HUES64 (cell line): ENCODE results near the gene NUP54.

ENCODE experiments used
- H3K27ac ChIP-seq: 2 replicates; pipeline ENCODE4 v1.7.0; 2013; ENCODE audit warnings: low read depth, low read length, inconsistent platforms
- H3K27me3 ChIP-seq: 2 replicates; pipeline ENCODE4 v1.6.1; 2013; ENCODE audit warnings: mild to moderate bottlenecking, low read length; ENCODE audit not compliant: insufficient read depth
- H3K36me3 ChIP-seq: 2 replicates; pipeline ENCODE4 v1.6.1; 2013; ENCODE audit warnings: mild to moderate bottlenecking, low read length; ENCODE audit not compliant: insufficient read depth
- H3K4me1 ChIP-seq: 2 replicates; pipeline ENCODE4 v1.6.1; 2013; ENCODE audit warnings: mild to moderate bottlenecking, low read length, moderate library complexity; ENCODE audit not compliant: insufficient read depth
- H3K4me3 ChIP-seq: 2 replicates; pipeline ENCODE4 v1.5.1; 2013; ENCODE audit warnings: mild to moderate bottlenecking, low read length, moderate library complexity
- H3K9ac ChIP-seq: 2 replicates; pipeline ENCODE4 v1.6.1; 2013; ENCODE audit warnings: mild to moderate bottlenecking, low read depth, low read length
- H3K9me3 ChIP-seq: 2 replicates; pipeline ENCODE4 v1.6.1; 2013; ENCODE audit warnings: low read depth, low read length; ENCODE audit not compliant: insufficient read depth
- WGBS: fragments of 150-250, 120-280 bp; methylation state at CpG from one replicate; pipeline ENCODE4 v1.1.7; 2013; ENCODE audit warnings: missing lambda C conversion rate; 5-methylcytosine and 5-hydroxymethylcytosine counted together

The NUP54 gene

DNA sequence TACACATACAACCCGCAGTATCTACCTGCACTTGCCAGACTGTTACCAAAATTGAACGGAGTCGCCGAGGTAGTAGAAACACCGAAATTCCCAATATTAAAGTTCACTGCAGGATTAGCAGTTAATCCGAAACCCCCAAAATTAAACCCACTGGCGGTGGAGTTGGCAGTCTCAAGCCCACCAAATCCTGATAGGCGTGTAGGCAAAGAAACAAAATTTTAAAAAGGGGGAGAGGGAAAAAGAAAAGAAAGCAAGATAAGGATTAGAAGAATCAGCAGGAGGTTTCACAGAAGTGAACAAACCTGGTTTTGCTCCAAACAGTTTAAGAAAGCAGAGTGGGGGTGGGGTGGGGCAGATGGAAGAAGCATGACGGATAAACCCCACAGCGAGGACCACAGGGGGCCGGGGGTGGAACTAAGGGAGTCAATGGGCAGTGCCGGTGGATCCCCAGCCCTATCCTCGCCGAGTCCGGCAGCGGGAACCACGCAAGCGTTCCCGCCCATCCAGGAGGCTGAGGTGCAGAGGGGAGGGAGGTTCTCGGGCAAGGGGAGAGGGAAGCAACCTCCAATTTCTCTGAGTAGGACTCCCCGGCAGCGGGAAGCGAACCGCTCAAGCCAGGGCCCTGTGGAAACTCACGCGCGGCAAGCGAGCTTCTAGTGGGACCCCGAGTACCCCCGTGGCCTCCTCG lies 599 bp downstream of the NUP54 start:
- Histone ChIP-seq H3K27me3 (no peaks in the 10 kb centered on the region), H3K9me3 (no peaks in the 10 kb centered on the region), H3K9ac (peak overlapping the region; percentile 96), H3K36me3 (peaks cover 20% of the 10 kb centered on the region), H3K27ac (peak overlapping the region; percentile 99), H3K4me3 (peak overlapping the region; percentile 84), H3K4me1 (peaks cover 21% of the 10 kb centered on the region; the same call in 1 of the 2 replicates)
- under 1% methylated on average over 31 of the region's 31 CpGs for WGBS

DNA sequence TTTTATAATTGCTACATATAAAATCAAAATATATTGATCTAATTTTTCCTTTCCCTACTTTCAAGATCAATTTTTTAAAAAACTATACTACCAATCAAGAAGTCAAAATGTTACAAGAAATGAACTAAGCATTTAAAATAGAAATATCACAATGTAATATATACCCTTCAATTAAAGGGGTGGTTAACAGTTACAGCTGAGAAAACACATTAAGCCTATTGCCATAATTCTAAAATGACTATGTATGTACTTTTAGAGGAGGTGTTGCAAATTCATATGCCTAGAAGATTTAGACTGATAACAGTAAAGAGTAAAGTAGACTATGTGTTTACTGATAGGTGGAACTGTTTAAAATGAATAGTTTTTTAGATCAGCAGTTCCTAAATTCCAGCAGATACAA lies 3.7 kb downstream of the NUP54 start:
- no peaks in the 10 kb centered on the region for H3K9me3 ChIP-seq
- H3K4me1 ChIP-seq = peaks cover 20% of the 10 kb centered on the region; the same call in 1 of the 2 replicates
- no peaks in the 10 kb centered on the region for H3K27me3 ChIP-seq
- peaks cover 50% of the 10 kb centered on the region for H3K36me3 ChIP-seq
- H3K4me3 ChIP-seq = no peak overlapping the region
- no peak overlapping the region for H3K27ac ChIP-seq
- H3K9ac ChIP-seq = no peak overlapping the region

DNA sequence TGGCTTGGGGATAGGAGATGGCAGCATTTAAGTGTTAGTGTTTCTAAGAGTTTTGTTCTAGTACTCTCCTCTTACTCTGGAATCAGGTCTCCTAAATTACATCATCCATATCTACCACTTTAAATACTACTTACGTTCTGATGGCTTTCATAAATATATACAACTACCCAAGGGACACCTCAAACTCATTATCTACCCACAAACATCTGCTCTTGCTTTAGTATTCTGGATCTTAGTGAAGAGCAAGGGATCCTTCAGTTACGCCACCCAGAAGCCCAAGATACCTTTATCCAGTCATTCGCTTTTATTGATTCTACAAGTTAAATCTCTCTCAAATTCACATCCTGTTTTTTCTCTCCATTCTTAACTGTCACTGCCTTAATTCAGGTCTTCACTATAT lies 7.0 kb downstream of the NUP54 start:
- H3K4me1 ChIP-seq = peaks cover 9% of the 10 kb centered on the region; the same call in 1 of the 2 replicates
- 94% methylated on average over 3 of the region's 3 CpGs for WGBS
- H3K9ac ChIP-seq = no peak overlapping the region
- no peak overlapping the region for H3K4me3 ChIP-seq
- H3K36me3 ChIP-seq = peaks cover 83% of the 10 kb centered on the region
- H3K27me3 ChIP-seq = no peaks in the 10 kb centered on the region
- no peaks in the 10 kb centered on the region for H3K9me3 ChIP-seq
- no peak overlapping the region for H3K27ac ChIP-seq

DNA sequence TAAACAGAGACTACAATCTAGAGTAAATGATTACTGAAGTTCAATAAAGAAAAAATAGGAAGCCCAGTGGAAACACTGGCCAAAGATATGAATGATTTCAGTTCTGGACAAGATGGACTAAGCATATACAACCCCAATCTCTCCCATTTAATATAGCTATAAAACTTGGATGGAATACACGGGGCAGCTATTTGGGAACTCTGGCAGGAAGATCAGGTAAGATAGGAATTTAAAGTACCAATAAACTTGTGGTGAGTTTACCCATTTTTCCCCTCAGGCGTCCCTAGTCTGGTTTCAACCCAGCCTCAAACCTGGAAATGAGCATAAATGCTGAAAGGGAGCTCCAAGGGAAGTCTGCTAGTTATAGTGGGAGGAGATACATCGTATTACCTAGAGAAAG lies 20.4 kb downstream of the NUP54 start:
- H3K27me3 ChIP-seq = no peaks in the 10 kb centered on the region
- no peak overlapping the region for H3K4me3 ChIP-seq
- no peaks in the 10 kb centered on the region for H3K9me3 ChIP-seq
- WGBS = 95% methylated on average over 3 of the region's 3 CpGs
- peaks cover 92% of the 10 kb centered on the region for H3K36me3 ChIP-seq
- no peaks in the 10 kb centered on the region for H3K4me1 ChIP-seq
- no peak overlapping the region for H3K9ac ChIP-seq
- no peak overlapping the region for H3K27ac ChIP-seq

DNA sequence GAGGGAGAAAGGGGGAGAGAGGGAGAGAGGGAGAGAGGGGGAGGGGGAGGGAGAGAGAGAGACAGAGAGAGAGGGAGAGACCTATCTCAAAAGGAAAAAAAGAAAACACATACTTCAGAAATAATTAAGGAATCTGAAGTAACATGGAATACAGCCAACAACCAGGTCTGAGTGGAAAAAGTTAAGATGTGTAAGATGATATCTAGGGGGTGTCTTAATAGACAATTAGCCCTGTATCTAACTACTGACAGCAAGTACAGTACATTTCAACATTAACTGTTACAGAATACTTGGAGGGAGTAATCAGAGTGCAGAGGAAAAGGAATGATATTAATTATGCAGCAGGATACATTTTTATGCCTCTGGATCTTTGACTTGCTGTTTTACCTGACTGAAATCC lies 22.4 kb downstream of the NUP54 start:
- Histone ChIP-seq H3K27ac (no peak overlapping the region), H3K9me3 (no peaks in the 10 kb centered on the region), H3K4me3 (no peak overlapping the region), H3K9ac (no peak overlapping the region), H3K36me3 (peaks cover 92% of the 10 kb centered on the region), H3K27me3 (no peaks in the 10 kb centered on the region), H3K4me1 (no peaks in the 10 kb centered on the region)

DNA sequence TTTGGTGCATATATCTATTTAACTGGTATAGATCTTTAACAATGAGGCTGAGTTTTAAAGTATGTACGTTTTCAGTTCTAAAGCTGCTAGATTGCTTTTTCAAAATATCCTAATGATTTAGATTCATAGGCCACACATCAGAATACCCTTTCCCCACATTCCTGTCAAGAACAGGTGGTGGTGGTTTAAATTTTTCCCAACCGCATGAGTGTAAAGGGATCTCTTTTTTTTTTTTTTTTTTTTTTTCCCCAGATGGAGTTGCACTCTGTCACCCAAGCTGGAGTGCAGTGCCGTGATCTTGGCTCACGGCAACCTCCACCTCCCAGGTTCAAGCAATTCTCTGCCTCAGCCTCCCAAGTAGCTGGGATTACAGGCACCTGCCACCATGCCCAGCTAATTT lies 28.0 kb downstream of the NUP54 start:
- Histone ChIP-seq H3K9me3 (no peaks in the 10 kb centered on the region), H3K4me1 (no peaks in the 10 kb centered on the region), H3K9ac (no peak overlapping the region), H3K36me3 (peaks cover 98% of the 10 kb centered on the region), H3K4me3 (no peak overlapping the region), H3K27ac (no peak overlapping the region), H3K27me3 (no peaks in the 10 kb centered on the region)
- 81% methylated on average over 3 of the region's 4 CpGs for WGBS

DNA sequence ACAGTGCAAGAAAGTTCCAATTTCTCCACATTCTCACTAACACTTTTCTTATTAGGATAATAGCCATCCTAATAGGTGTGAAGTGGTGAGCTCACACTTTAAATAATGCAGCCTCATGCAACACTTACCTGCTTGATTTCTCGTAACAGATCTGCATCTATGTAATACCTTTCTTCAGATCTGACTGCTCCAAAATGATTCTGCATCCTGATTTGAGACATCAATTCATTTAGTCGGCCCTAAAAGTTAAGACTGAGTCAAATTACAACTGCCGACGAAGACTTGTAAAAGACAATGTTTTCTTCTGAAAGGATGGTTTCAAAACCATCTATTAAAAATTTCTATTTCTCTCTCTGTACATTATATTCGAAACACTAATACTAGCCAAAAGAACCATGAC lies 30.7 kb downstream of the NUP54 start:
- Histone ChIP-seq H3K27ac (no peak overlapping the region), H3K36me3 (peaks cover 98% of the 10 kb centered on the region), H3K9ac (no peak overlapping the region), H3K9me3 (no peaks in the 10 kb centered on the region), H3K4me3 (no peak overlapping the region), H3K27me3 (no peaks in the 10 kb centered on the region), H3K4me1 (no peaks in the 10 kb centered on the region)
- 93% methylated on average over 4 of the region's 5 CpGs for WGBS

DNA sequence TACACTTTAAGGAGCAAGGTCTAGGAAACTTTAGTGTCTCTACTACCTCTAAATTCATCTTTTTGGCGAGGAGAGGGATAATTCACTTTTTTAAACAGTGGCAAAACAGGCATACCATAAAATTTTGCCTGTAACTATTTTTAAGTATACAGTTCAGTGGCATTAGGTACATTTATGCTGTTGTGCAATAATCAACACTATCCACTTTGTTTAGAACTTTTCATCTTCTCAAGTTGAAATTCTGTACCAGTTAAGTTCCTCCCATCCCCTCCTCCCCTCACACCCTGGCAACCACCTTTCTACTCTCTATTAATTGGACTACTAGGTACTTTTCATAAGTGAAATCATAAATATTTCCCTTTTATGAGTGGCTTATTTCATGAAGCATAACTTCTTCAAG lies 31.4 kb downstream of the NUP54 start:
- H3K9me3 ChIP-seq = no peaks in the 10 kb centered on the region
- H3K27ac ChIP-seq = no peak overlapping the region
- H3K4me1 ChIP-seq = no peaks in the 10 kb centered on the region
- peaks cover 98% of the 10 kb centered on the region for H3K36me3 ChIP-seq
- no peak overlapping the region for H3K4me3 ChIP-seq
- H3K9ac ChIP-seq = no peak overlapping the region
- no peaks in the 10 kb centered on the region for H3K27me3 ChIP-seq
- 100% methylated on average over 1 of the region's 1 CpG for WGBS

DNA sequence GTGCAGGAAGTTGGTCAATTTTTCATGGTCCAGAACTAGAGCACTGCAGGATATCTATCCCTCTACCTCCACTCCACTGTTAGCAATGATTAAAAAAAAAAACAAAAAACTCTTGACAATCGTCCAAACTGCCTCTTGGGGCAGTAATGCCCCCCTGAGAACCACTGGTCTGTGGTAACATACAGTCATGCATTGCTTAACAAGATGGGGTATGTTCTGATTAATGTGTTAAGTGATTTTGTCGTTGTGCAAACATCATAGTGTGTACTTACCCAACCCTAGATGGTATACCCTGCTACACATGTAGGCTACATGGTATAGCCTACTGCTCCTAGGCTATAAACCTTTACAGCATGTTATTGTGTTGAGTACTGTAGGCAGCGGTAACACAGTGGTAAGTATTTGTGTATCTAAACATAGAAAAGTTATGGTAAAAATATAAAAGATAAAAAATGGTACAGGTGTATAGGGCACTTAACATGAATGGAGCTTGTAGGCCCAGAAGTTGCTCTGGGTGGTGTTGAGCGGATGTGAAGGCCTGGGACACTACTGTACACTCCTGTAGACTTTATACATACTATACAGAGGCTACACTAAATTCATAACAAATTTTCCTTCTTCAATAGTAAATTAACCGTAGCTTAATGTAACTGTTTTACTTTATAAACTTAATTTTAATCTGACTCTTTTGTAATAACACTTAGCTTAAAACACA lies 39.6 kb downstream of the NUP54 start:
- H3K36me3 ChIP-seq = peaks cover 18% of the 10 kb centered on the region

DNA sequence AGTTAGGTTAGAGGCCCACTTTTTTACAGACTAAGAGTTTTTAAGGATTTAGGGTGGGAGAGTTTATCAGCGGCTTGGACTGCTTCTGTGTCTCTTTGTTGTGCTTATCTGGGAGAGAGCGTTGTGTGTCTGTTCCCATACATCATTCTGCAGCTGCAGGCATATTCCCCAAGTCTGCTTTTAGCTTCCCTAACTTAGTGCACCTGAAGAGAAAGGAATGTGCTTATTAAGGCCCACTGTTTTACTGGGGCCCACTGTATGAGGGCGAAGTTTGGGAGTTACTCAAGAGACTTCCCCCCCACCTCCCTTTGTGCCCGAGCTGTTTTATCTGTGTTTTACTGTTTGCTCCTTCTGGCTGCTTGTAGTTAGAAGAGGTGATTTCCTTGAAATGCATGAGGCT lies 41.8 kb downstream of the NUP54 start:
- H3K36me3 ChIP-seq = no peaks in the 10 kb centered on the region
- peaks cover 16% of the 10 kb centered on the region for H3K27me3 ChIP-seq
- no peak overlapping the region for H3K9ac ChIP-seq
- no peaks in the 10 kb centered on the region for H3K4me1 ChIP-seq
- WGBS = 54% methylated on average over 4 of the region's 4 CpGs
- H3K9me3 ChIP-seq = no peaks in the 10 kb centered on the region
- no peak overlapping the region for H3K27ac ChIP-seq
- no peak overlapping the region for H3K4me3 ChIP-seq

More for the DNA sequence above, 39.6 kb downstream of the NUP54 start:
- H3K4me1 ChIP-seq = no peaks in the 10 kb centered on the region
- no peak overlapping the region for H3K4me3 ChIP-seq
- WGBS = 64% methylated on average over 4 of the region's 5 CpGs
- H3K27ac ChIP-seq = no peak overlapping the region
- H3K9ac ChIP-seq = no peak overlapping the region
- H3K9me3 ChIP-seq = no peaks in the 10 kb centered on the region
- H3K27me3 ChIP-seq = peaks cover 16% of the 10 kb centered on the region

DNA sequence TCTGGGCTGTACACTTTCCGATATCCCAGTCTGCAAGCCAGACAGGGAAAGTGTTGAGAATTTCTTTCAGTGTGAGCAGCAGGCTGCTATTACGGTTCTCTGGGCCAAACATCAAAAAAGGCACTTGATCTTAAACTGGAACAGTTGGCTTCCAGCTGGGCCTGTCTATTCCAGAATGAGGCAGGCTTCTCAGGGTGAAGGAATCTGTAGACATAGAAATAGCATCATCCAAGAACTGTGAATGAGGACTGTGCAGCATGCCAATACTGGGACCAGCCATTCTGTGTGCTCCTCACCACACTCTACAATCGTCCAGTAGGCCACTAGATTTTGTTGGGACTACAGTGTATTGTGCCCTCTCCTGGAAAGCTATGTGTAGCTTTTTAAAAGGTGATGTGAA lies 42.5 kb downstream of the NUP54 start:
- Histone ChIP-seq H3K27me3 (peaks cover 16% of the 10 kb centered on the region), H3K27ac (no peak overlapping the region), H3K4me3 (no peak overlapping the region), H3K9me3 (no peaks in the 10 kb centered on the region), H3K36me3 (no peaks in the 10 kb centered on the region), H3K9ac (no peak overlapping the region), H3K4me1 (no peaks in the 10 kb centered on the region)
- WGBS = 95% methylated on average over 3 of the region's 3 CpGs
